IMR-90 (cell line): ENCODE results near the gene RASSF3. TPM values are rescaled to one million over a fixed set of nuclear protein-coding genes. Genes with fewer than 3 reads are reported as not detected.

Experiments used
- ATAC-seq: fragments of 200-7000 bp; cut with Tn5 transposase; 2 replicates; pipeline ENCODE4 v1.9.1; 2020; ENCODE audit warnings: low read depth, mild to moderate bottlenecking, moderate library complexity
- BruUV-seq: library from RNA; stranded (reverse); fragments of 400-500 nt; replicated peaks from 2 replicates; lab custom pipeline; 2021; lab: Mats Ljungman, UMichigan
- CTCF ChIA-PET: fragments of 300-600 bp; formaldehyde crosslinking; extraction: SDS; loops from one replicate; lab custom pipeline; 2021; ENCODE audit warnings: antibody characterized with exemption; lab: Yijun Ruan, JAX
- POLR2A ChIA-PET: fragments of 300-600 bp; sonication (Branson Sonifier 250); formaldehyde crosslinking; loops from one replicate; lab custom pipeline; 2022; ENCODE audit warnings: antibody characterized with exemption; ENCODE audit not compliant: unreplicated experiment; lab: Charles Lee
- DNase-seq: peaks from one replicate; pipeline ENCODE4 v3.0.0; 2013
- H2AFZ ChIP-seq: replicated peaks from 2 replicates; pipeline ENCODE3; 2013; ENCODE audit warnings: low read length, mild to moderate bottlenecking; ENCODE audit not compliant: poor library complexity
- H2AK5ac ChIP-seq: 2 replicates; pipeline ENCODE4 v1.6.1; 2013; ENCODE audit warnings: low read depth, low read length, inconsistent platforms
- H2AK9ac ChIP-seq: replicated peaks from 2 replicates; pipeline ENCODE3; 2013; ENCODE audit warnings: mild to moderate bottlenecking, low read depth, low read length, moderate library complexity; ENCODE audit not compliant: poor library complexity
- H2BK120ac ChIP-seq: 2 replicates; pipeline ENCODE4 v1.6.1; 2013; ENCODE audit warnings: low read depth, low read length, inconsistent platforms
- H2BK15ac ChIP-seq: 3 replicates; pipeline ENCODE4 v1.6.1; 2013; ENCODE audit warnings: low read depth, low read length, inconsistent platforms
- H2BK20ac ChIP-seq: 2 replicates; pipeline ENCODE4 v1.6.1; 2013; ENCODE audit warnings: low read depth, mild to moderate bottlenecking, inconsistent platforms, low read length, moderate library complexity
- H2BK5ac ChIP-seq: 2 replicates; pipeline ENCODE4 v1.6.1; 2013; ENCODE audit warnings: mild to moderate bottlenecking, low read depth, low read length, inconsistent platforms; ENCODE audit not compliant: poor library complexity, severe bottlenecking
- H3K14ac ChIP-seq: replicated peaks from 2 replicates; pipeline ENCODE4 v1.6.1; 2013; ENCODE audit warnings: low read depth, low read length, inconsistent platforms
- H3K18ac ChIP-seq: 2 replicates; pipeline ENCODE4 v1.6.1; 2013; ENCODE audit warnings: low read depth, low read length, control low read depth
- H3K23ac ChIP-seq: 2 replicates; pipeline ENCODE4 v1.6.1; 2013; ENCODE audit warnings: low read depth, low read length, inconsistent platforms
- H3K27ac ChIP-seq: 2 replicates; pipeline ENCODE4 v1.5.1; 2013; ENCODE audit warnings: mild to moderate bottlenecking, control low read depth, low read length; ENCODE audit not compliant: insufficient read depth
- H3K27me3 ChIP-seq: 2 replicates; pipeline ENCODE4 v1.6.1; 2013; ENCODE audit warnings: low read length; ENCODE audit not compliant: control insufficient read depth, insufficient read depth
- H3K36me3 ChIP-seq: 2 replicates; pipeline ENCODE4 v1.6.1; 2013; ENCODE audit warnings: low read length, mixed read lengths; ENCODE audit not compliant: control insufficient read depth, insufficient read depth
- H3K4ac ChIP-seq: 2 replicates; pipeline ENCODE4 v1.6.1; 2013; ENCODE audit warnings: low read depth, low read length, inconsistent platforms
- H3K4me1 ChIP-seq: 2 replicates; pipeline ENCODE4 v1.6.1; 2013; ENCODE audit warnings: low read length, mixed read lengths; ENCODE audit not compliant: control insufficient read depth, insufficient read depth
- H3K4me2 ChIP-seq: 2 replicates; pipeline ENCODE4 v1.6.1; 2013; ENCODE audit warnings: low read depth, mild to moderate bottlenecking, control low read depth, low read length, moderate library complexity
- H3K4me3 ChIP-seq: 2 replicates; pipeline ENCODE4 v1.5.1; 2013; ENCODE audit warnings: low read depth, mild to moderate bottlenecking, control low read depth, low read length, moderate library complexity; ENCODE audit not compliant: insufficient read depth
- H3K56ac ChIP-seq: 2 replicates; pipeline ENCODE4 v1.6.1; 2013; ENCODE audit warnings: low read length, inconsistent platforms; ENCODE audit not compliant: insufficient read depth; ENCODE audit errors: extremely low read depth
- H3K79me1 ChIP-seq, 2 experiments: 2 replicates each; pipeline ENCODE4 v1.6.1; 2013; ENCODE audit warnings: low read length in 2 of 2, inconsistent platforms in 1 of 2, low read depth in 1 of 2
- H3K9ac ChIP-seq: 2 replicates; pipeline ENCODE4 v1.6.1; 2013; ENCODE audit warnings: low read depth, low read length, control low read depth
- H3K9me1 ChIP-seq: 2 replicates; pipeline ENCODE4 v1.6.1; 2013; ENCODE audit warnings: low read length, inconsistent platforms; ENCODE audit not compliant: insufficient read depth
- H3K9me3 ChIP-seq: 2 replicates; pipeline ENCODE4 v1.6.1; 2013; ENCODE audit warnings: low read length; ENCODE audit not compliant: control insufficient read depth, insufficient read depth
- H4K20me1 ChIP-seq: 2 replicates; pipeline ENCODE4 v1.6.1; 2013; ENCODE audit warnings: low read length, inconsistent platforms; ENCODE audit not compliant: insufficient read depth
- H4K5ac ChIP-seq: 2 replicates; pipeline ENCODE4 v1.6.1; 2013; ENCODE audit warnings: mild to moderate bottlenecking, low read depth, low read length, control low read depth
- H4K8ac ChIP-seq, 2 experiments: 2 replicates each; pipeline ENCODE4 v1.6.1; 2013; ENCODE audit warnings: low read depth in 2 of 2, low read length in 2 of 2, control low read depth in 1 of 2, inconsistent platforms in 1 of 2
- H4K91ac ChIP-seq: 2 replicates; pipeline ENCODE4 v1.6.1; 2013; ENCODE audit warnings: low read depth, low read length, inconsistent platforms; ENCODE audit not compliant: insufficient read depth
- BHLHE40 ChIP-seq: fragments of 150-350 bp; IDR thresholded peaks from 2 replicates; pipeline ENCODE4 v1.6.1; 2016; ENCODE audit warnings: mild to moderate bottlenecking, low read depth, low read length
- CHD1 ChIP-seq: IDR thresholded peaks from 2 replicates; pipeline ENCODE4 v1.6.1; 2012; ENCODE audit warnings: low read depth, low read length, improper control_type of control experiment
- FOS ChIP-seq: fragments of 150-350 bp; IDR thresholded peaks from 2 replicates; pipeline ENCODE4 v1.6.1; 2016; ENCODE audit warnings: low read depth, low read length
- MAFK ChIP-seq: IDR thresholded peaks from 2 replicates; pipeline ENCODE4 v1.6.1; 2012; ENCODE audit warnings: low read depth, low read length, improper control_type of control experiment
- POLR2A ChIP-seq: IDR thresholded peaks from 2 replicates; pipeline ENCODE4 v1.6.1; 2012; ENCODE audit warnings: mild to moderate bottlenecking, low read depth, low read length
- RAD21 ChIP-seq: IDR thresholded peaks from 2 replicates; pipeline ENCODE4 v1.6.1; 2012; ENCODE audit warnings: low read length, improper control_type of control experiment
- RFX5 ChIP-seq: IDR thresholded peaks from 2 replicates; pipeline ENCODE4 v1.8.0; 2012; ENCODE audit warnings: low read depth, mild to moderate bottlenecking, low read length, moderate library complexity
- WGBS, 2 experiments: methylation state at CpG; one replicate each; pipeline versions ENCODE4 v1.1.5 to v1.1.7; 2013; ENCODE audit warnings: missing lambda C conversion rate in 2 of 2; ENCODE audit not compliant: insufficient read length in 1 of 2; ENCODE audit errors: extremely low coverage in 2 of 2; 5-methylcytosine and 5-hydroxymethylcytosine counted together
- dilution Hi-C: fragments of 300-500 bp; cut with HindIII; formaldehyde crosslinking; loops from one replicate; pipeline ENCODE4 v1.14.3; 2018; ENCODE audit warnings: low sequenced_read_pairs; ENCODE audit not compliant: unreplicated experiment
- in situ Hi-C: fragments of 300-500 bp; cut with MboI; formaldehyde crosslinking; loops from 3 replicates; pipeline ENCODE4 v1.14.3; 2019; ENCODE audit warnings: low sequenced_read_pairs, inconsistent platforms, mixed read lengths
- intact Hi-C: fragments of 100-400 bp; cut with micrococcal nuclease; formaldehyde crosslinking; loops from 2 replicates; pipeline ENCODE4 v1.10.0; 2022
- polyA plus RNA-seq, 3 experiments: library from polyadenylated mRNA; depleted of rRNA; stranded (reverse); fragments of >200 nt; gene quantifications; 2 replicates each; pipeline ENCODE4 v1.2.3, GENCODE V29; 2012; ENCODE audit warnings: low replicate concordance in 1 of 3
- total RNA-seq: library from RNA; depleted of rRNA; stranded (reverse); fragments of >200 nt; gene quantifications from 2 replicates; pipeline ENCODE4 v1.2.3, GENCODE V29; 2012
- TF ChIP-seq, protein P1 (sequence below): conservative IDR thresholded peaks from 2 replicates; pipeline ENCODE4 v1.5.1; 2012; ENCODE audit warnings: mild to moderate bottlenecking, low read depth, low read length, improper control_type of control experiment

RASSF3 gene
- total and polyA plus RNA-seq, 2 of the 4 experiments (the other 2 are of a cell fraction), result 18.7 to 39.3 TPM

DNA sequence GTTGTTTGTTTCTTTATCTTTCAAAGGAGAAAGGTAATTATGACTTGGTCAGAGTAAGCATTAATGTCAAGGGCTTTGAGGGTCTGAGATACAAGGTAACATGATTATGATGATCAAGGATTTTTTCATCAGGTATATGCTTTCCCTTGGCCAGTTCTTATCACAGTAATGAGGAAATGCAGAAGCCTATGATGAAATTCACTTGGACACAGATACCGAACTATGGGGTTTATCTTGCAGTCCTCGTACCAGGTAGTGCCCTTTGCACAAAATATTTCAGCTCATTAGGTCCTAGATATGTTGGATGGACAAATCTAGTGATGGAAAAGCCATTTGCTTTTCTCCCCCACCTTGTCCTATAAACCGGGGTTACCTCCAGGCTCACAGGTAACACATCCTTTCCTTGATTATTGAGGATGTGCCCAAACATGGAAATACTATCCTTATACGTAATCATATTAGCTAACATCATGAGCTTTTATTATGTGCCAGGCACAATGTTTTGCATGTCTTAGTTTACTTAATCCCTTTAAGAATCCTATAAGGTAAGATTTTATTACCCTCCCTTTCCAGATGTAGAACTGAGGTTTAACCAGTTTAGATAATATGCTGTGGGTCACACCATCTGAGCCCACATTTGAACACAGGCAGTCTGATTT, 7.0 kb upstream of the RASSF3 start:
- no peaks in the 10 kb centered on the region; the same call in 1 of the 2 replicates for H3K27me3 ChIP-seq
- DNase-seq, result no peak
- no peak overlapping the region for H3K9ac ChIP-seq
- no peak overlapping the region for H2BK5ac ChIP-seq
- H3K23ac ChIP-seq, result no peak overlapping the region
- H2BK20ac ChIP-seq, result no peak overlapping the region
- H3K14ac ChIP-seq, result no peak overlapping the region
- WGBS, 2 experiments, result no CpG with 5 or more reads among the region's 4 CpGs
- no peak overlapping the region for H3K4ac ChIP-seq
- H3K18ac ChIP-seq, result no peak overlapping the region
- no peak overlapping the region for H2AFZ ChIP-seq
- ChIA-PET CTCF (no interaction called here), POLR2A (no interaction called here)
- no peak overlapping the region for H3K27ac ChIP-seq
- ATAC-seq, result no peak
- intact Hi-C loops (no loop called here), dilution Hi-C loops (no loop called here), in situ Hi-C loops (no loop called here)
- H3K9me1 ChIP-seq, result no peaks in the 10 kb centered on the region
- H3K4me1 ChIP-seq, result no peaks in the 10 kb centered on the region
- H3K79me1 ChIP-seq, result no peaks in the 10 kb centered on the region
- H2BK15ac ChIP-seq, result no peak overlapping the region
- no peak overlapping the region for H2AK9ac ChIP-seq
- H2AK5ac ChIP-seq, result no peak overlapping the region
- no peaks in the 10 kb centered on the region for H3K9me3 ChIP-seq
- no peak overlapping the region for H3K4me3 ChIP-seq
- BruUV-seq, result no TSS peak
- no peaks in the 10 kb centered on the region for H4K20me1 ChIP-seq
- H4K91ac ChIP-seq, result no peak overlapping the region
- H3K36me3 ChIP-seq, result no peaks in the 10 kb centered on the region
- no peak overlapping the region for H2BK120ac ChIP-seq
- TF ChIP-seq CHD1 (no peak), MAFK (no peak), BHLHE40 (no peak), RFX5 (no peak), POLR2A (no peak), FOS (no peak), RAD21 (no peak)
- TF ChIP-seq, protein P1, sequence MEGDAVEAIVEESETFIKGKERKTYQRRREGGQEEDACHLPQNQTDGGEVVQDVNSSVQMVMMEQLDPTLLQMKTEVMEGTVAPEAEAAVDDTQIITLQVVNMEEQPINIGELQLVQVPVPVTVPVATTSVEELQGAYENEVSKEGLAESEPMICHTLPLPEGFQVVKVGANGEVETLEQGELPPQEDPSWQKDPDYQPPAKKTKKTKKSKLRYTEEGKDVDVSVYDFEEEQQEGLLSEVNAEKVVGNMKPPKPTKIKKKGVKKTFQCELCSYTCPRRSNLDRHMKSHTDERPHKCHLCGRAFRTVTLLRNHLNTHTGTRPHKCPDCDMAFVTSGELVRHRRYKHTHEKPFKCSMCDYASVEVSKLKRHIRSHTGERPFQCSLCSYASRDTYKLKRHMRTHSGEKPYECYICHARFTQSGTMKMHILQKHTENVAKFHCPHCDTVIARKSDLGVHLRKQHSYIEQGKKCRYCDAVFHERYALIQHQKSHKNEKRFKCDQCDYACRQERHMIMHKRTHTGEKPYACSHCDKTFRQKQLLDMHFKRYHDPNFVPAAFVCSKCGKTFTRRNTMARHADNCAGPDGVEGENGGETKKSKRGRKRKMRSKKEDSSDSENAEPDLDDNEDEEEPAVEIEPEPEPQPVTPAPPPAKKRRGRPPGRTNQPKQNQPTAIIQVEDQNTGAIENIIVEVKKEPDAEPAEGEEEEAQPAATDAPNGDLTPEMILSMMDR, result no peak
- H3K56ac ChIP-seq, result no peak overlapping the region
- no peak overlapping the region for H3K4me2 ChIP-seq
- H4K5ac ChIP-seq, result no peak overlapping the region
- H4K8ac ChIP-seq, result no peak overlapping the region
